Measurements from ENCODE around the gene ANTXR1. TPM values are rescaled to one million over a fixed set of nuclear protein-coding genes. Genes with fewer than 3 reads are reported as not detected.

Gene ANTXR1
- total RNA-seq, 2 experiments from 2014 or later, result 0.05 to 0.23 TPM

DNA sequence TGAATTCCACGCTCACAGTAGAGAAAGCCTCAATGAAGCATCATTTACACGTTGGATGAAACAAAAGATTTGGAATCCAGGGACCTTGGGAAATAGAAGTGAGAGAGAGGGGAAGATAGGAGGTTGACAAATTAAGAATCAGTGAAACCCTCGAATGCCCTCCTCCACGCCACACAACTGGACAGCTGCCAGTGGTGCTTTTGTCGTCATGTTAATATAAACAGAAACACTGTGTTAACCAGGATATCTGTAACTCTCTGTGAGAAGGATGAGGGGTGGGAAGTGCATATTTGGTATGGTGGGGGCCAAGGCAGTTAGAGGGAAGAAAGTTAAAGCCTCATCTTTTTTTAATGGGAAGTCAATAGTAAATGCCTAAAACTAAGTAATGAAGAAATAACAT is 265.4 kb downstream of the ANTXR1 start:
- H3K36me3 Mint-ChIP-seq (ENCODE audit: low read depth), result no peaks in the 10 kb centered on the region
- H3K4me1 Mint-ChIP-seq, result no peaks in the 10 kb centered on the region
- H3K27me3 Mint-ChIP-seq, result peaks cover 17% of the 10 kb centered on the region
- no peak overlapping the region for H3K4me3 Mint-ChIP-seq
- H3K9me3 Mint-ChIP-seq, result no peaks in the 10 kb centered on the region
- no peak overlapping the region for H3K27ac Mint-ChIP-seq
- CTCF ChIA-PET, result no interaction called here
- no peak for DNase-seq
- POLR2A ChIA-PET, result no interaction called here

DNA sequence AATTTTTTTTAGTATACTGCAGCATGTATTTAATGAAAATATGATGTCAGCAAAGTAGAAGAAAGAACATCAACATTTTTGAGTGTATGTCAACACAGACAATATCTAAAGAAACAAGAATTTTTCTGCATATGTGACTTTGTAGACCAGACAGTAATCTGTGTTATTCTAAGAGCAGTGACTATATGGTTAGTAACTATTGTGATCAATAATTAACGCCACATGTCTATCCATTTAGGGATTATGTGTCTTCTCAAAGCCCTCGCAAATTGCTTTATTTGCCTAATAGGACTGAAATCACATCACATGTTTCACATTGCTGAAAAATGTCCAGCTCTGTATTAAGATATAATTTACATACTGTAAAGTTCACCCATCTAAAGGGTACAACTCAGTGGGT is 266.2 kb downstream of the ANTXR1 start:
- Mint-ChIP-seq H3K27me3 (peaks cover 11% of the 10 kb centered on the region), H3K4me1 (no peaks in the 10 kb centered on the region), H3K9me3 (no peaks in the 10 kb centered on the region), H3K27ac (no peak overlapping the region), H3K4me3 (no peak overlapping the region), H3K36me3 (ENCODE audit: low read depth) (no peaks in the 10 kb centered on the region)
- DNase-seq, result no peak
- POLR2A ChIA-PET, result no interaction called here
- CTCF ChIA-PET, result interaction anchor here (0.7 kb wide), 1 partner anchor 170 kb away, joined by 5 read pairs; no protein-coding TSS in a partner anchor

- no peak for DNase-seq
- ChIA-PET POLR2A (no interaction called here), CTCF (no interaction called here)
- Mint-ChIP-seq H3K27ac (no peak overlapping the region), H3K27me3 (peaks cover 10% of the 10 kb centered on the region), H3K9me3 (no peaks in the 10 kb centered on the region), H3K4me3 (no peak overlapping the region), H3K4me1 (no peaks in the 10 kb centered on the region), H3K36me3 (ENCODE audit: low read depth) (no peaks in the 10 kb centered on the region)
Observed at GRCh38 chr2:69279931-69280681, 267.1 kb downstream of the ANTXR1 start.

GRCh38 chr2:69280796-69281412 is 267.9 kb downstream of the ANTXR1 start:
- CTCF ChIA-PET, result no interaction called here
- Mint-ChIP-seq H3K4me3 (no peak overlapping the region), H3K27ac (no peak overlapping the region), H3K27me3 (peaks cover 5% of the 10 kb centered on the region), H3K9me3 (no peaks in the 10 kb centered on the region), H3K4me1 (no peaks in the 10 kb centered on the region), H3K36me3 (ENCODE audit: low read depth) (no peaks in the 10 kb centered on the region)
- POLR2A ChIA-PET, result no interaction called here
- no peak for DNase-seq

- no peaks in the 10 kb centered on the region for H3K4me1 Mint-ChIP-seq
Observed at GRCh38 chr2:69285379-69285894, 272.5 kb downstream of the ANTXR1 start.

GRCh38 chr2:69287544-69287943 is 274.6 kb downstream of the ANTXR1 start:
- H3K27ac Mint-ChIP-seq, result no peak overlapping the region
- H3K4me3 Mint-ChIP-seq, result no peak overlapping the region
- H3K27me3 Mint-ChIP-seq, result peaks cover 2% of the 10 kb centered on the region
- DNase-seq, result no peak
- no peaks in the 10 kb centered on the region for H3K4me1 Mint-ChIP-seq
- no peaks in the 10 kb centered on the region for H3K36me3 Mint-ChIP-seq (ENCODE audit: low read depth)
- H3K9me3 Mint-ChIP-seq, result no peaks in the 10 kb centered on the region
- ChIA-PET CTCF (no interaction called here), POLR2A (no interaction called here)

More at GRCh38 chr2:69285379-69285894, 272.5 kb downstream of the ANTXR1 start:
- DNase-seq, result no peak
- no peaks in the 10 kb centered on the region for H3K9me3 Mint-ChIP-seq
- no peak overlapping the region for H3K27ac Mint-ChIP-seq
- H3K36me3 Mint-ChIP-seq (ENCODE audit: low read depth), result no peaks in the 10 kb centered on the region
- no peak overlapping the region for H3K4me3 Mint-ChIP-seq
- H3K27me3 Mint-ChIP-seq, result peaks cover 4% of the 10 kb centered on the region
- CTCF ChIA-PET, result no interaction called here
- POLR2A ChIA-PET, result no interaction called here

DNA sequence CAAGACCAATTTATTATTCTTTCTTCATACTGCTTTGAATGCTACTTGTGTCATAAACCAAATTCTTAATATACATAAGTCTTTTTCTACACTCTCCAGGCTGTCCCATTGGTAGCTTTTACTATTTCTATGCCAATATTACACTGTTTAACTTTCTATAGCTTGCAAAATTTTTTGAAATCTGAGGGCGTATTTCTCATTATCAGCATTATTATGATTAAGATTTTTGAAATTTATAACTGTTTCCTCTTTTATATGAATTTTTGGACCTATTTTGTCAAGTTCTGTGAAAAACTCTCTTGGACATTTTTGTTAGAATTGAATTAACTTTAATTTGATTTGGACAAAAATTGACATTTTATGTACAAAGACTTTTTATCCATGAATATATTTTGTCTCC is 275.4 kb downstream of the ANTXR1 start:
- no peaks in the 10 kb centered on the region for H3K9me3 Mint-ChIP-seq
- ChIA-PET CTCF (no interaction called here), POLR2A (no interaction called here)
- H3K4me3 Mint-ChIP-seq, result no peak overlapping the region
- H3K27ac Mint-ChIP-seq, result no peak overlapping the region
- DNase-seq, result no peak
- H3K27me3 Mint-ChIP-seq, result peaks cover 2% of the 10 kb centered on the region
- H3K4me1 Mint-ChIP-seq, result no peaks in the 10 kb centered on the region
- no peaks in the 10 kb centered on the region for H3K36me3 Mint-ChIP-seq (ENCODE audit: low read depth)

DNA sequence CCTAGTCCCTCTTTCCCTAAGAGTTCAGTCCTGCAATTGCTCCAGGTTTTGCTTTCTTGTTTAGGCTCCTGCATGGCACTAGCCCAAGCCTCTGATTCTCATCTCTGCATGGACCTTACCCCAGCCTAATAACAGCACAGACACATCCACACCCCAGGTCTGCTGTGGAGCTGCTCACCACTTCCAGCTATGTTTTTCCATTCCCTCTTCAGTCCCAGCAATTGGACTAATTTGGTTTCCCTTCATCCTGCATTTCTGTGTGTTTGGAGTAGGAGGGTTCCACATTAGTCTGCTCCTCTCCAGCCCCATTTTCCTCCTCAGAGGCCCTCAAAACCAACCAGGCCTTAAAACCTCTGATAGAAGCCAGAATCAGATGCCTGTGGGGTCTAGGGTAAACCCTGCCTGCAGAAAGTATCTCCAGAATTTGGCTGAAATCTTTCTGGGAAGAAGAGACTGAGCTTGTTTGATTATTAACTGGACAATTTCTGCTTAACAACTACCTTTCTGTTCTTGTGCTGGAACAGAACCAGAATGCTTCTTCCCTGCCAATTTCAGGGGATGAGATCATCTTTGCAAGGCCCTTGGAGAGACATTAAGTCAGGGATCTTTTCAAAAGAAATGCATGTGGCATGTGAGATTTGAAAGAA is 278.1 kb downstream of the ANTXR1 start:
- POLR2A ChIA-PET, result no interaction called here
- no peak overlapping the region for H3K4me3 Mint-ChIP-seq

DNA sequence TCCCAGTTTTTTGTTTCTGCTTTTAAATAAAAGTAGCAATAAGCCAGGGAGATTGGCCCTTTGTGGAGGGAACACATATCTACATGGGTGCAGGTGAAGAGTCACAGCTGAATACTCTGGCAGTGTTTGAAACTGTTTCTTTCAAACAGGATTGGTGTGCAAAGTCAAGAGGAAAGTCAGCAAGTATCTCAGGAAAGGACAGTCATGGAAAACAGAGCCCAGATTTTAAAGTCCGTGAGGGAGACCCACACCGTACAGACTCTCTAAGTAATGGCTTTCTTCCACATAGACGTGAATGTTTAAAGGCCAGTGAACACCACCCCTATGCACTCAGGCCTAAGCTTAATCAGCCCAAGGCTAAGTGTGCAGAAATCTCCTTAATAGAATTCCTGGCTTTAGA is 278.7 kb downstream of the ANTXR1 start:
- Mint-ChIP-seq H3K36me3 (ENCODE audit: low read depth) (no peaks in the 10 kb centered on the region), H3K4me3 (no peak overlapping the region), H3K27me3 (peaks cover 2% of the 10 kb centered on the region), H3K27ac (no peak overlapping the region), H3K9me3 (no peaks in the 10 kb centered on the region), H3K4me1 (no peaks in the 10 kb centered on the region)
- DNase-seq, result no peak
- ChIA-PET POLR2A (no interaction called here), CTCF (no interaction called here)

More for the DNA sequence above, 278.1 kb downstream of the ANTXR1 start:
- Mint-ChIP-seq H3K4me1 (no peaks in the 10 kb centered on the region), H3K27ac (no peak overlapping the region), H3K27me3 (peaks cover 2% of the 10 kb centered on the region), H3K36me3 (ENCODE audit: low read depth) (no peaks in the 10 kb centered on the region), H3K9me3 (no peaks in the 10 kb centered on the region)
- CTCF ChIA-PET, result no interaction called here
- DNase-seq, result no peak

DNA sequence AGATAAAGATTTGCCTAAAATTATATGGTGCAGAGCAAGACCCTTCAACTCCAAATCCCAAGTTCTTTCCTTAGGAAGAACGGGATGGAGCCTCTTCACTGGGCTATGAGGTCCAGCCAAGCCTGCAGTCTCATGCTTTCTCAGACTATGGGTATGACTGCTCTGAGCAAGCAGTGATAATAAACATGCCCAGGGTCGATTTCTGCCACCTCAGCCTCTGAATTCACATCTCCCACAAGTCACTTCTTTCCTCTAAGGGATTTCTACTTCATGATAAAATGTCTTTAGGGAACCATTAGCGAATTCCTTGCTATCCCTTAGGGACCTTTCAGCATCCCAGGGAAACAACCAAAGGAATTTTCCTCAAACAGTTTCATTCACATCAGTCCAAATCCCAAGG is 279.3 kb downstream of the ANTXR1 start:
- Mint-ChIP-seq H3K36me3 (ENCODE audit: low read depth) (no peaks in the 10 kb centered on the region), H3K4me1 (no peaks in the 10 kb centered on the region), H3K27ac (no peak overlapping the region), H3K9me3 (no peaks in the 10 kb centered on the region), H3K4me3 (no peak overlapping the region), H3K27me3 (peaks cover 2% of the 10 kb centered on the region)
- POLR2A ChIA-PET, result no interaction called here
- no peak for DNase-seq
- CTCF ChIA-PET, result no interaction called here

- H3K9me3 Mint-ChIP-seq, result no peaks in the 10 kb centered on the region
- no peaks in the 10 kb centered on the region for H3K36me3 Mint-ChIP-seq (ENCODE audit: low read depth)
- peaks cover 6% of the 10 kb centered on the region for H3K27me3 Mint-ChIP-seq
- DNase-seq, result no peak
- POLR2A ChIA-PET, result no interaction called here
- no peak overlapping the region for H3K27ac Mint-ChIP-seq
- CTCF ChIA-PET, result no interaction called here
- no peak overlapping the region for H3K4me3 Mint-ChIP-seq
- no peaks in the 10 kb centered on the region for H3K4me1 Mint-ChIP-seq
Observed at GRCh38 chr2:69296421-69296820, 283.4 kb downstream of the ANTXR1 start.

DNA sequence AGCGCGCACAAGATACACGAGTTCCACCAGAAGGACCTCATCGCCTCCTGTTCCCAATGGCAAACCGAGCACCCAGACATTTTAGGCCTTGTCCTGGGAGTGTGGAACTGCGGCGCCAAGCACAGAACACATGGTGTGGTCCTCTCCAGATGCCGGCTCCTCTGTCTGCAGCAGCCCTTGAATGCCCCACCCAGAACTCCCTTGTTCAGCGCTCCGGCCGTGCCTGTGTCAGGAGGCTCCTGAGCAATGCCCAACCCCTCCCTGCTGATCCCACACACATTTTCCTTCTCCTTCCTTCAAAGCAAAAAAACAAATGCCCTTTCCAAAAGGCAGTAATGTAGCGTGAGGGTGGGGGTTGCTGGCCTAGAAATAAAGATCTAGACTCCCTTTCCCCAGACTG is 284.2 kb downstream of the ANTXR1 start:
- CTCF ChIA-PET, result no interaction called here
- Mint-ChIP-seq H3K4me1 (no peaks in the 10 kb centered on the region), H3K9me3 (no peaks in the 10 kb centered on the region), H3K27ac (no peak overlapping the region), H3K27me3 (peaks cover 13% of the 10 kb centered on the region), H3K4me3 (no peak overlapping the region), H3K36me3 (ENCODE audit: low read depth) (no peaks in the 10 kb centered on the region)
- no peak for DNase-seq
- POLR2A ChIA-PET, result no interaction called here

GRCh38 chr2:69298261-69298660 is 285.3 kb downstream of the ANTXR1 start:
- POLR2A ChIA-PET, result no interaction called here
- no peaks in the 10 kb centered on the region for H3K4me1 Mint-ChIP-seq
- no peak overlapping the region for H3K27ac Mint-ChIP-seq
- H3K27me3 Mint-ChIP-seq, result peaks cover 20% of the 10 kb centered on the region
- no peak overlapping the region for H3K4me3 Mint-ChIP-seq
- no peaks in the 10 kb centered on the region for H3K36me3 Mint-ChIP-seq (ENCODE audit: low read depth)
- no peaks in the 10 kb centered on the region for H3K9me3 Mint-ChIP-seq
- no peak for DNase-seq
- CTCF ChIA-PET, result interaction anchor here (0.5 to 1.0 kb wide), 3 partner anchors 9 to 26 kb away, joined by 3 to 4 read pairs (median 3); no protein-coding TSS in a partner anchor
